Activated CD8-positive, alpha-beta memory T cell treated with anti-CD3 and anti-CD28 coated beads, Interleukin-2, amount 10 ng/mL, durations not matched to agents 7 days and 5 days (primary cell): ENCODE data around the gene RUVBL1. TPM values are rescaled to one million over a fixed set of nuclear protein-coding genes. Genes with fewer than 3 reads are reported as not detected.
A peak's percentile ranks its signal among the peaks of the same experiment; 100 is the strongest.

Source experiments
- ATAC-seq: fragments of 150-1000 bp; cut with Tn5 transposase; one replicate; pipeline ENCODE4 v1.10.0; 2021; ENCODE audit warnings: moderate library complexity
- CTCF ChIA-PET: fragments of 350-600 bp; sonication (Branson Sonifier 250); formaldehyde crosslinking; loops from one replicate; lab custom pipeline; 2021; ENCODE audit warnings: antibody characterized with exemption; lab: Charles Lee
- DNase-seq: peaks from one replicate; pipeline ENCODE4 v3.0.0-alpha.2; 2020
- H3K27ac Mint-ChIP-seq: one replicate; pipeline ENCODE4 v1.8.0; 2021; ENCODE audit warnings: mild to moderate bottlenecking, mixed read lengths
- H3K27me3 Mint-ChIP-seq: one replicate; pipeline ENCODE4 v1.8.0; 2021; ENCODE audit warnings: mixed read lengths
- H3K36me3 Mint-ChIP-seq: one replicate; pipeline ENCODE4 v1.8.0; 2021; ENCODE audit warnings: mild to moderate bottlenecking, mixed read lengths
- H3K4me1 Mint-ChIP-seq: one replicate; pipeline ENCODE4 v1.8.0; 2021; ENCODE audit warnings: mixed read lengths
- H3K4me3 Mint-ChIP-seq: one replicate; pipeline ENCODE4 v1.8.0; 2021; ENCODE audit warnings: mild to moderate bottlenecking, moderate library complexity, mixed read lengths
- H3K9me3 Mint-ChIP-seq: one replicate; pipeline ENCODE4 v1.8.0; 2022; ENCODE audit warnings: low read depth, mixed read lengths
- total RNA-seq, 2 experiments: library from RNA; stranded (reverse); gene quantifications; one replicate each; pipeline ENCODE4 v1.2.3, GENCODE V29; 2021

RUVBL1 gene
- total RNA-seq, 2 experiments from 2014 or later, result 63.8 to 73.5 TPM

DNA sequence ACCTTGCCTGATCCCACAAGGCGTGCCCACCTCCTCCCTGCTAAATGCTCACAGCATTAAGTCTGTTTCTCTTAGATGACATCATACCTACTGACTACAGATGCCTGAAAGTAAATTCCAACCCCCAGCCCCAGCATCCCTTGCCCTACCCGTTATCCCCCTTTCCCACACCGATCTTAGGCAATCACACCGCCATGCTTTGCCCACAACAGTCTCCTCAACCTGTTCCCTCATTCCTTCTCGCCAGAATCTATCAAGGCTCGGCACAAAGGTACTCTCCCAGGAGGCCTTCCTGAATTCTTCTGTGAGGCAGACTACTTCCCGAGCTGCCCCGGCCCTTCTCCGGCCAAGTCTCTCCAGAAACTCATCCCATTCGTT, 72.2 kb downstream of the RUVBL1 start:
- no peaks in the 10 kb centered on the region for H3K9me3 Mint-ChIP-seq
- H3K36me3 Mint-ChIP-seq, result peaks cover 32% of the 10 kb centered on the region
- H3K27ac Mint-ChIP-seq, result peak overlapping the region; percentile 85
- H3K27me3 Mint-ChIP-seq, result peaks cover 12% of the 10 kb centered on the region
- peaks cover 39% of the 10 kb centered on the region for H3K4me1 Mint-ChIP-seq
- H3K4me3 Mint-ChIP-seq, result peak overlapping the region; percentile 86
- CTCF ChIA-PET, result interaction anchor here (2.2 kb wide), 1 partner anchor 10 kb away, joined by 5 read pairs; no protein-coding TSS in a partner anchor
- no peak for ATAC-seq
- no peak for DNase-seq

DNA sequence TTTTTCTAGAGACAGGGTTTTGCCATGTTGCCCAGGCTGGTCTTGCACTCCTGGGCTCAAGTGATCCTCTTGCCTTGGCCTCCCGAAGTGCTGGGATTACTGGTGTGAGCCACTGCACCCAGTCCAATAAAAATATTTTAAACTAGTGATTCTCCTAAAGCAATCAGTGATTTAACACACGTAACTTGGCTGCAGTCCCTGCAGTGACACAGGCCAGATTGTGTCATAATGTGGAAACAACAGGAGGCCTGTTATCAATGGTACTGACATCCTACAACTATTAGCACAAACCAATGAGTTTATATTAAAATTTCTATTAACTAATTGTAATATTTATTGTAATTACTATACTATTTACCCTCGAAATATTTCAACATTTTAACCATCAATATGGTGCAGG, 73.0 kb downstream of the RUVBL1 start:
- Mint-ChIP-seq H3K4me3 (peak overlapping the region; percentile 86), H3K9me3 (no peaks in the 10 kb centered on the region), H3K27ac (no peak overlapping the region), H3K36me3 (peaks cover 26% of the 10 kb centered on the region), H3K27me3 (peaks cover 18% of the 10 kb centered on the region), H3K4me1 (peaks cover 37% of the 10 kb centered on the region)
- DNase-seq, result no peak
- CTCF ChIA-PET, result interaction anchor here (2.2 kb wide), 1 partner anchor 9 kb away, joined by 5 read pairs; no protein-coding TSS in a partner anchor
- ATAC-seq, result no peak

DNA sequence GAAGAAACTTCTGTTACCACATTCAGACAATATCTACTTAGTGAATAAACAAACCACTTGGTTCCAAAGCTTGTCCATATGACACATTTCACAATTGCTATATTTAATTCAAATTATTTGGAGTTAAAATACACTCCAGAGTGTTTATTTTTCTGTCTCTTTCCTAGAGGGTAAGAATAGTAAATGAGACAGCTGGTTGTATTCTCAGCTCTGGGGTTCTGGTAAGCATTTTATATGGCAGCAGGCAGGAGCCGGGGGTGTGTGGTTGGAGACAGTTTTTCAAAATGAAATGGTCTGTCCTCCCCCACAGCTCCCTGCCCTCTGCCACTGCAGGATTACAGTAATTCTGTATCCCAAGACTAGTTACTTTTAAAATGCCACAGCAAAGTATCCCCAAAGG, 82.3 kb downstream of the RUVBL1 start:
- peaks cover 32% of the 10 kb centered on the region for H3K27me3 Mint-ChIP-seq
- H3K36me3 Mint-ChIP-seq, result no peaks in the 10 kb centered on the region
- no peak overlapping the region for H3K4me3 Mint-ChIP-seq
- H3K4me1 Mint-ChIP-seq, result no peaks in the 10 kb centered on the region
- H3K27ac Mint-ChIP-seq, result no peak overlapping the region
- CTCF ChIA-PET, result interaction anchor here (1.2 kb wide), 1 partner anchor 9 kb away, joined by 5 read pairs; no protein-coding TSS in a partner anchor
- no peaks in the 10 kb centered on the region for H3K9me3 Mint-ChIP-seq
- no peak for DNase-seq
- ATAC-seq, result no peak

DNA sequence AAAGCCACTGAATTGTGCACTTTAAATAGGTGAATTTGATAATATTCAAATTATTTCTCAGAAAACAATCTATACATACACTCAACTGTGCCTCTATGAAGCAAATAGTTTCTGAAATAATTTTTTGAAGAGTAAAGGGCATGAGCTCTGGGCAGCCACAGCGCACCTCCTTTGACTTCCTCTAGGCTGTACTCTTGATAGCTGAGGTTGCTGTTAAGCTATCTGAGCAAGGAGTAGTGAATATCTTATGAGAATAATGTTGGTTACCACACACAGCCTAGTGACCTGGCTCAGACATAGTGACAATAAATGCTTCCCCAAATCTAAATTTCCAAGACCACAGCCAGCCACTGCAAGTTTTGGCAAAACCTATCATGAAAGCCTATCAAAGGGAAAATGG, 83.0 kb downstream of the RUVBL1 start:
- DNase-seq, result no peak
- Mint-ChIP-seq H3K36me3 (no peaks in the 10 kb centered on the region), H3K27ac (no peak overlapping the region), H3K27me3 (peaks cover 26% of the 10 kb centered on the region), H3K4me3 (no peak overlapping the region), H3K4me1 (no peaks in the 10 kb centered on the region), H3K9me3 (no peaks in the 10 kb centered on the region)
- CTCF ChIA-PET, result interaction anchor here (1.2 kb wide), 1 partner anchor 10 kb away, joined by 5 read pairs; no protein-coding TSS in a partner anchor
- no peak for ATAC-seq

DNA sequence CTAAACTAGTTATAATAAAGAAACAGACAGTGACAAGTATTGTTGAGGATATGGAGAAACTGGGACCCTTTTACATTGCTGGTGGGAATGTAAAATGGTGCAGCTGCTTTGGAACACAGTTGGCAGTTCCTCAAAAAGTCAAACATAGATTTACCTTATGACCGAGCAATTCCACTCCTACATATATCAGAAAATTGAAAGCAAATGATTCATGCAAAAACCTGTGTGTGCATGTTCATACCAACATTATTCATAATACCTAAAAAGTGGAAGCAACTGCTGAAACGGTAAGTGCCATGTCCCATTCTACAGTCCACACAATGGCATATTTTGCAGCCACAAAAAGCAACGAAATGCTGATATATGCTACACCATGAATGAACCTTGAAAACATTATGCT, 83.6 kb downstream of the RUVBL1 start:
- Mint-ChIP-seq H3K36me3 (no peaks in the 10 kb centered on the region), H3K9me3 (no peaks in the 10 kb centered on the region), H3K4me1 (no peaks in the 10 kb centered on the region), H3K4me3 (no peak overlapping the region), H3K27ac (no peak overlapping the region), H3K27me3 (peaks cover 25% of the 10 kb centered on the region)
- ATAC-seq, result no peak
- CTCF ChIA-PET, result interaction anchor here (0.6 kb wide), 1 partner anchor 142 kb away, joined by 3 read pairs; no protein-coding TSS in a partner anchor
- DNase-seq, result no peak

DNA sequence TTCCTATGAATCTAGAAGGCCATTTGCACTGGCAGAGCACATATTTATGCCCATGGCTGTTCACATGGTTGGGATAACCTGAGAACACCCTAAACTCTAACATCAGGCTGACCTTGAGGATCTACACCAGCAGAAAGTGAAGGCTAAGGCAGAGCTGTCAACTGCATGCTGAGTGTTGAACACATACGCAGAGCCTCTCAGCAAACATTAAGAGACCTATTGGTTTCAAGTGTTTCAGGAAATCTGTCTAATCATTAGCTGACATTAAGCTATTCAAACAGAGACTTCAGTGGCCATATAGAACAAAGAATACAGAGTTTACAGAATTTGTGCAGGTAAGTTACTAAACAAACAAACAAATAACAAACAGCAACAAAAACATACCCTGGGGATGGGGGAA, 87.5 kb downstream of the RUVBL1 start:
- H3K9me3 Mint-ChIP-seq, result no peaks in the 10 kb centered on the region
- peaks cover 21% of the 10 kb centered on the region for H3K27me3 Mint-ChIP-seq
- CTCF ChIA-PET, result no interaction called here
- H3K4me3 Mint-ChIP-seq, result no peak overlapping the region
- ATAC-seq, result no peak
- no peaks in the 10 kb centered on the region for H3K4me1 Mint-ChIP-seq
- no peaks in the 10 kb centered on the region for H3K36me3 Mint-ChIP-seq
- no peak for DNase-seq
- H3K27ac Mint-ChIP-seq, result no peak overlapping the region

DNA sequence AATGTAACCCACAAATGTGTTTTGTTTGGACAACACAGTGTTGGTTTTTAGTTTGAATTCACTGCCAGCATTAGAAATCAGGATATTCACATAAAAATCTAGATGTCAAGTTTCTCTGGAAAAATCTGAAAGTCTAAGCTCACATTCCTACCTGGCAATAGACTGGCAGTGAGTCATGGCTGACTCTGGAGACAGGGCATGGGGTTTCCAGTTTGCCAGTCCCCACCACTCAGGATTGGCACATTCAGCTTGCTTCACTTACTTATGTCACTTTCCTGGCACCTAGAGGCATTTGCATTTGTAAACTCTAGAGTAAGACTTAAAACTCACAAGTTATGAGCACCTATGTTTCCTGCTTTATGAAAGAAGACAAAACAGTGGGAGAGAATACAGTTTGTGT, 90.5 kb downstream of the RUVBL1 start:
- Mint-ChIP-seq H3K4me1 (no peaks in the 10 kb centered on the region), H3K27me3 (peaks cover 6% of the 10 kb centered on the region), H3K36me3 (no peaks in the 10 kb centered on the region), H3K27ac (no peak overlapping the region), H3K4me3 (no peak overlapping the region), H3K9me3 (no peaks in the 10 kb centered on the region)
- DNase-seq (no peak), ATAC-seq (no peak)
- CTCF ChIA-PET, result no interaction called here

Other genes starting within 250 kb of the RUVBL1 start
- gene KBTBD12, start 208.6 kb downstream of the RUVBL1 start, total RNA-seq, result not detected
- 100 to 1,000 TPM; 123 to 178 TPM for gene SEC61A1, start 71.4 kb downstream of the RUVBL1 start, total RNA-seq
- 10 to 100 TPM; 19.4 to 19.7 TPM for gene EEFSEC, start 29.7 kb upstream of the RUVBL1 start, total RNA-seq